Psoas muscle (tissue), 8 donors: Measurements from ENCODE around the gene FNIP1. TPM values are rescaled to one million over a fixed set of nuclear protein-coding genes. Genes with fewer than 3 reads are reported as not detected.

Source experiments
- ATAC-seq, 4 donors: fragments of 200-7000 bp; cut with Tn5 transposase; one replicate each; pipeline ENCODE4 v1.9.1; 2020; ENCODE audit warnings: moderate library complexity in 3 of 4, mild to moderate bottlenecking in 2 of 4
- DNase-seq, 2 donors: peaks; one replicate each; pipeline ENCODE4 v3.0.0-alpha.2; 2020
- H3K27ac ChIP-seq: fragments of 200-600 bp; one replicate; pipeline ENCODE4 v1.8.0; 2022
- H3K27me3 ChIP-seq, 3 donors: fragments of 200-600 bp in 1 of 3; one replicate each; pipeline versions ENCODE4 v1.6.1 to v1.8.0; 2013 to 2022; ENCODE audit warnings: low read length in 2 of 3, mild to moderate bottlenecking in 2 of 3, moderate library complexity in 1 of 3; ENCODE audit not compliant: insufficient read depth in 3 of 3
- H3K36me3 ChIP-seq, 2 donors: fragments of 200-600 bp in 1 of 2; one replicate each; pipeline versions ENCODE4 v1.6.1 to v1.8.0; 2013 to 2022; ENCODE audit warnings: low read depth in 1 of 2, mild to moderate bottlenecking in 1 of 2, moderate library complexity in 1 of 2; ENCODE audit not compliant: insufficient read depth in 1 of 2
- H3K4me1 ChIP-seq: fragments of 200-600 bp; one replicate; pipeline ENCODE4 v1.8.0; 2022
- H3K4me3 ChIP-seq: fragments of 200-600 bp; one replicate; pipeline ENCODE4 v1.8.0; 2022; ENCODE audit warnings: mild to moderate bottlenecking
- H3K9me3 ChIP-seq: fragments of 200-600 bp; one replicate; pipeline ENCODE4 v1.8.0; 2022
- WGBS, 3 donors: extraction: QIAGEN DNeasy Blood & Tissue Kit; methylation state at CpG; one replicate each; pipeline versions ENCODE4 v1.1.6 to v1.1.7; 2013; 5-methylcytosine and 5-hydroxymethylcytosine counted together
- intact Hi-C, 2 donors: fragments of 100-400 bp; cut with DNase I; formaldehyde crosslinking; loops; one replicate each; pipeline versions ENCODE4 v1.11.0 to v1.14.2; 2022
- polyA plus RNA-seq, 3 donors: library from polyadenylated mRNA; stranded (reverse); fragments of 200-250 nt; gene quantifications; one replicate each; pipeline ENCODE4 v1.2.3, GENCODE V29; 2013
- total RNA-seq, 4 donors: library from RNA; stranded (reverse); fragmentation: NEBNext Ultra II Directional in 2 of 4; extraction: Animal tissue kit (Norgen Biotek cat#: 25700) in 2 of 4; gene quantifications; one replicate each; pipeline versions ENCODE4 v1.2.1 to v1.2.4, GENCODE V29; 2021 to 2023
- TF ChIP-seq, protein P1 (sequence below): fragments of 200-600 bp; IDR thresholded peaks from one replicate; pipeline ENCODE4 v1.8.0; 2022; ENCODE audit warnings: antibody characterized with exemption
- donor health status: healthy with polysubstance abuse.
- donor health status: DM: no; HTN: no; CAD: no; lungs with moderate emphysema.
- donor health status: Bipolar disorder and iron deficiency.
- donor health status: healthy.
- donor health status: DM: yes; HTN: yes; CAD: no.
- donor health status: DM: no; HTN: no; CAD: no.
- donor health status: DM: no; HTN: no; CAD: no.
- donor health status: DM: yes; HTN: yes; CAD: no.

Gene FNIP1
- total and polyA plus RNA-seq, 7 donors = 6.4 to 45.2 (median 25.0) TPM

- DNase-seq (no peak), ATAC-seq (peak in 1 of 4 donors; percentile 26)
- TF ChIP-seq, protein P1, sequence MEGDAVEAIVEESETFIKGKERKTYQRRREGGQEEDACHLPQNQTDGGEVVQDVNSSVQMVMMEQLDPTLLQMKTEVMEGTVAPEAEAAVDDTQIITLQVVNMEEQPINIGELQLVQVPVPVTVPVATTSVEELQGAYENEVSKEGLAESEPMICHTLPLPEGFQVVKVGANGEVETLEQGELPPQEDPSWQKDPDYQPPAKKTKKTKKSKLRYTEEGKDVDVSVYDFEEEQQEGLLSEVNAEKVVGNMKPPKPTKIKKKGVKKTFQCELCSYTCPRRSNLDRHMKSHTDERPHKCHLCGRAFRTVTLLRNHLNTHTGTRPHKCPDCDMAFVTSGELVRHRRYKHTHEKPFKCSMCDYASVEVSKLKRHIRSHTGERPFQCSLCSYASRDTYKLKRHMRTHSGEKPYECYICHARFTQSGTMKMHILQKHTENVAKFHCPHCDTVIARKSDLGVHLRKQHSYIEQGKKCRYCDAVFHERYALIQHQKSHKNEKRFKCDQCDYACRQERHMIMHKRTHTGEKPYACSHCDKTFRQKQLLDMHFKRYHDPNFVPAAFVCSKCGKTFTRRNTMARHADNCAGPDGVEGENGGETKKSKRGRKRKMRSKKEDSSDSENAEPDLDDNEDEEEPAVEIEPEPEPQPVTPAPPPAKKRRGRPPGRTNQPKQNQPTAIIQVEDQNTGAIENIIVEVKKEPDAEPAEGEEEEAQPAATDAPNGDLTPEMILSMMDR = no peak
- Histone ChIP-seq H3K27me3 (no peaks in the 10 kb centered on the region), H3K4me3 (no peak overlapping the region), H3K9me3 (no peaks in the 10 kb centered on the region), H3K27ac (peak overlapping the region; percentile 88), H3K4me1 (peaks cover 64% of the 10 kb centered on the region), H3K36me3 (no peaks in the 10 kb centered on the region)
- intact Hi-C loops = loop anchor here in 1 of 2 donors (5.0 kb wide), 1 partner anchor 40 kb away; the partner anchor contains the start of gene FNIP1
- WGBS, 3 donors = 46 to 65% (median 52%) methylated on average over 1 of the region's 1 CpG
These were observed 39.9 kb downstream of the FNIP1 start for GRCh38 chr5:131756942-131757341.

GRCh38 chr5:131754363-131754762 lies 42.5 kb downstream of the FNIP1 start:
- Histone ChIP-seq H3K4me3 (no peak overlapping the region), H3K9me3 (no peaks in the 10 kb centered on the region), H3K27me3 (no peaks in the 10 kb centered on the region), H3K27ac (peak overlapping the region; percentile 19), H3K4me1 (peaks cover 66% of the 10 kb centered on the region), H3K36me3 (no peaks in the 10 kb centered on the region)
- DNase-seq (no peak), ATAC-seq (no peak)
- TF ChIP-seq, protein P1 = no peak
- 57 to 62% (median 59%) methylated on average over 1 of the region's 1 CpG for WGBS, 3 donors
- intact Hi-C loops = no loop called here

- Histone ChIP-seq H3K4me1 (peaks cover 53% of the 10 kb centered on the region), H3K4me3 (no peak overlapping the region), H3K27ac (no peak overlapping the region), H3K9me3 (no peaks in the 10 kb centered on the region), H3K27me3 (no peaks in the 10 kb centered on the region), H3K36me3 (no peaks in the 10 kb centered on the region)
- TF ChIP-seq, protein P1 = no peak
- 92 to 97% (median 93%) methylated on average over 2 of the region's 2 CpGs for WGBS, 3 donors
- DNase-seq (no peak), ATAC-seq (no peak)
- intact Hi-C loops = no loop called here
These were observed 45.3 kb downstream of the FNIP1 start for GRCh38 chr5:131751506-131751905.

- peak in 1 of 4 donors; percentile 34 for ATAC-seq
- WGBS, 3 donors = 95 to 98% (median 96%) methylated on average over 7 of the region's 7 CpGs
- no peaks in the 10 kb centered on the region for H3K9me3 ChIP-seq
- TF ChIP-seq, protein P1 = no peak
- no peak overlapping the region for H3K4me3 ChIP-seq
- no peak for DNase-seq
- no peaks in the 10 kb centered on the region for H3K36me3 ChIP-seq
- no peaks in the 10 kb centered on the region for H3K27me3 ChIP-seq
- intact Hi-C loops = no loop called here
- H3K27ac ChIP-seq = no peak overlapping the region
- peaks cover 44% of the 10 kb centered on the region for H3K4me1 ChIP-seq
These were observed 46.9 kb downstream of the FNIP1 start for GRCh38 chr5:131749723-131750470.
